CD4-positive, alpha-beta T cell treated with Interferon alpha-2 for 1 hour (primary cell): ENCODE measurements around the gene ZNF816.
"Not testable (repeated sequence)": the region's sequence is repeated elsewhere in the genome, so short reads cannot be mapped to it uniquely, and the experiment has no call there.

ENCODE experiments used
- DNase-seq, 2 donors: peaks; one replicate each; pipeline ENCODE4 v3.0.0-alpha.2; 2020 to 2022

The ZNF816 gene

GRCh38 chr19:52959613-52960295, 2.9 kb downstream of the ZNF816 start:
- no peak for DNase-seq

GRCh38 chr19:52957591-52957990, 5.1 kb downstream of the ZNF816 start:
- DNase-seq = no peak

DNA sequence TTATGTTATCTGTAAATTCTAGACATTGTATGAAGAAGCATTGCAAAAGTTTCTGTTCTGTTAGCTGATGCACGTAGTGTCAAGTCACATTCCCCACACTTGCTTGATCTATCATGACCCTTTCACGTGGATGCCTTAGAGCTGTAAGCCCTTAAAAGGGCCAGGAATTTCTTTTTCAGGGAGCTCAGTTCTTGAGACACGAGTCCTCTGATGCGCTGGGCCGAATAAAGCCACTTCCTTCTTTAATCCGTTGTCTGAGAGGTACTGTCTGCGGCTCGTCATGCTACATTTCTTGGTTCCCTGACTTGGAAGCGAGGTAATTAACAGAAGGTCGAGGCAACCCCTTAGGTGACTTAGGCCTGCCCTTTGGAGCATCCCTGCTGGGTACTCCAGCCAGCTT, 5.8 kb downstream of the ZNF816 start:
- no peak for DNase-seq

DNA sequence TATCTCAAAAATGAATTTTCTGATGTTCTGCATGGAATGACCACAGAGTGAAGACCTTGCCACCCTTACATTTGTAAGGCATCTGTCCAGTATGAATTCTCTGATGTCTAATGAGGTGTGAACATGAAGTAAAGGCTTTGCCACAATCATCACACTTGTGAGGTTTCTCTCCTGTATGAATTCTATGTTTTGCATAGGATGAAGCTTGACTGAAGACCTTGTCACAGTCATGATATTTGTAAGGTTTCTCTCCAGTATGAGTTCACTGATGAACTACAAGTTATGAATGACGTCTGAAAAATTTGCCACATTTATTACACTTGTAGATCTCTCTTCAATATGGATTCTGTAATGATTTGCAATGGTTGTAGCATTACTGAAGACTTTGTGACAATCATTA, 13.3 kb downstream of the ZNF816 start:
- no peak for DNase-seq

DNA sequence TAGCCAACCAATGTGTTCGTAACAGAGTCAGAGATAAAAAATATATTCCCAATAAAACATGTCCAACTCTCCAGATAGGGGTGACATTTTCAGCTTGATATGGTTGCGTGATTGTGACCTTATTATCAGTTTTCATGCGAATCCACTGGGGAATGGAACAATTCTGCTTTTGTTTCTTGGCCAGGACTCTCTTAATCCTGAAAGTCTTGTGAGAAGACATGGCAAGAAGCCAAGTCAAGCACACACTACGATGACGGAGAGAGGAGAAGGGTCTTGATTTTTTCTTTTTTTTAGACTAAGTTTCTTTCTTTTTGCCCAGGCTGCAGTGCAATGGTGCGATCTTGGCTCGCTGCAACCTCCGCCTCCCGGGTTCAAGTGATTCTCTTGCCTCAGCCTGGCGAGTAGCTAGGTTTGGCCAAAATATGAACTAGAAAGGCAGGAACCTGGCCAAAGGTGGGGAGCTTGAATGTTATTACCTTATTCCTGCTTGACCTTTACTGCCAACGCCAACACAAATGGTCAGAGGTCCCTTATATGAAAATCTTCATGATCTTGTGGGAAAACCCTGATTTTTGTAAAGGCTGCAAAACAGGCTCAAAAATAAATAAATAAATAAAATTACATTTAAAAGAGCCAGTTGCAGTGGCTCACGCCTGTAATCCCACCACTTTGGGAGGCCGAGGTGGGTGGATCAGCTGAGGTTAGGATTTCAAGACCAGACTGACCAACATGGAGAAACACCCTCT, 14.5 kb downstream of the ZNF816 start:
- no peak for DNase-seq

GRCh38 chr19:52946322-52947310, 16.1 kb downstream of the ZNF816 start:
- no peak for DNase-seq

- DNase-seq = no peak
Measured at GRCh38 chr19:52945652-52946321, 16.9 kb downstream of the ZNF816 start.

- DNase-seq = not testable (repeated sequence)
Measured at GRCh38 chr19:52944703-52945493, 17.8 kb downstream of the ZNF816 start.

GRCh38 chr19:52943884-52944643, 18.6 kb downstream of the ZNF816 start:
- no peak for DNase-seq

GRCh38 chr19:52943134-52943883, 19.4 kb downstream of the ZNF816 start:
- DNase-seq = no peak

- DNase-seq = peak; percentile 96 to 97
Measured at GRCh38 chr19:52942386-52943133, 20.1 kb downstream of the ZNF816 start.

DNA sequence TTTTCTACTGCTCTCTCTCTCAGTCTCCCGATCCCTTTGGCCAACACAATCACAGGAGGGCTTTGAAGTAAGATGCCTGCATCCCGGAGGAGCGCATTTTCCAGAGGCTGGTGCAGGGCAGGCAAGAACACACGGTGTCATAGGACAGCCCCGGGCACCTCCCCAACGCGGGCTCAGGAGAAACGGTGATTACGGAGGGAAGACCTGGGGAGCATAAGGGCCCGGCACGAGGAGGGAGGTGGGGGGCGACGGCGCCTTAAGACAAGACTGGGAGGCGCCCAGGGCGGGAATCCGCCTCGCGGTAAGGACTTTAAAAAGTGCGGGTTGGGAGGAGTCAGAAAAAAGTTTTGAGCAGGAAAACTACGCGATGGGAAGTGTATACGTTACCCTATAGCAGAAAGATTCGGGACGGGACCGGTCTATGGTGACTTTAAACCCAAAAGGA, 20.7 kb downstream of the ZNF816 start:
- DNase-seq = peak; percentile 10 to 32

GRCh38 chr19:52941523-52941922, 21.2 kb downstream of the ZNF816 start:
- DNase-seq = not testable (repeated sequence)

DNA sequence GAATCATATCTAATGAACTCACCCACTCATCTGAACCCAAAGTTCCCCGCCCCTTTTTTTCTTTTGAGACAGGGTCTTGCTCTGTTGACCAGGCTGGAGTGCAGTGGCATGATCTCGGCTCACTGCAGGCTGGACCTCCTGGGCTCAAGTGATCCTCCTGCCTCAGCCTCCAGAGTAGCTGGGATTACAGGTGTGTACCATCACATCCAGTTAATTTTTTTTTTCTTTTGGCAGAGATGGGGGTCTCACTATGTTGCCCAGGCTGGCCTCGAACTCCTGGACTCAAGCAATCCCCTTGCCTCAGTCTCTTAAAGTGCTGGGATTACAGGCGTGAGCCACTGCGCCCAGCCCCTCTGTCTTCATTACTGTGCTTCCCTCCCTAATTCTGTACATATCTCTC, 21.8 kb downstream of the ZNF816 start:
- DNase-seq = not testable (repeated sequence)

DNA sequence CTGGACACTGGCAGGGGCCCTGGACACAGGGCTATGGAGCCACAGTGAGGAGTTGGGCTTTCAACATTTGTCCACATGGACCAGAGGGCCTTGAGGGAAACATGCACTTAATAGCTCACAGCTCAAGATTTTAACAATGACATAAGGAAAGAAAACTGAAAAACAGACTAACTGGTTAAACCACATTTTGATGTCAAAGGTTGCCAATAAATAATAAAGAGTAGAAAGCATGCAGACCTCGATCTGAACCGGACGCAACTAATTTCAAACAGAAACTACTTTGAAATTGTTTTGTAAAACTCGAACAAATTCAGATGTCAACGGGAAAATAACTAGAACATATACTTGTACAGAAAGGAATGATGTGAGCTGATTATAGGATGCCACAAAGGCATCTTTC, 23.9 kb downstream of the ZNF816 start:
- DNase-seq = no peak

- DNase-seq = no peak
Measured at GRCh38 chr19:52936954-52937325, 25.7 kb downstream of the ZNF816 start.

GRCh38 chr19:52936151-52936953, 26.3 kb downstream of the ZNF816 start:
- no peak for DNase-seq

- DNase-seq = no peak
Measured at GRCh38 chr19:52935434-52935833, 27.2 kb downstream of the ZNF816 start.

GRCh38 chr19:52924641-52925040, 38.0 kb downstream of the ZNF816 start:
- not testable (repeated sequence) for DNase-seq
